SU-DHL-6 (cell line): ENCODE results near the gene CEP170B.

Experiments
- CTCF ChIP-seq: fragments of 200-600 bp; sonication (generic); IDR thresholded peaks from one replicate; pipeline ENCODE4 v1.5.1; 2017; ENCODE audit warnings: antibody characterized with exemption, mild to moderate bottlenecking, low read length, moderate library complexity; ENCODE audit not compliant: insufficient read depth, poor library complexity, severe bottlenecking
- EZH2phosphoT487 ChIP-seq: fragments of 200-600 bp; sonication (generic), shearing (Covaris generic); conservative IDR thresholded peaks from 2 replicates; pipeline ENCODE4 v1.6.1; 2018; ENCODE audit warnings: mild to moderate bottlenecking, antibody characterized with exemption, low read length, moderate library complexity, mixed read lengths

GRCh38 chr14:104893435-104894207 is 28.6 kb downstream of the CEP170B start:
- TF ChIP-seq CTCF (no peak), EZH2phosphoT487 (no peak)
